GM10847 (cell line): ENCODE data around the gene SMIM22.
A peak's percentile ranks its signal among the peaks of the same experiment; 100 is the strongest.

Experiments
- POLR2A ChIP-seq: IDR thresholded peaks from 2 replicates; pipeline ENCODE4 v1.6.1; 2011; ENCODE audit not compliant: insufficient read length; ENCODE audit errors: extremely low read depth

Gene SMIM22

DNA sequence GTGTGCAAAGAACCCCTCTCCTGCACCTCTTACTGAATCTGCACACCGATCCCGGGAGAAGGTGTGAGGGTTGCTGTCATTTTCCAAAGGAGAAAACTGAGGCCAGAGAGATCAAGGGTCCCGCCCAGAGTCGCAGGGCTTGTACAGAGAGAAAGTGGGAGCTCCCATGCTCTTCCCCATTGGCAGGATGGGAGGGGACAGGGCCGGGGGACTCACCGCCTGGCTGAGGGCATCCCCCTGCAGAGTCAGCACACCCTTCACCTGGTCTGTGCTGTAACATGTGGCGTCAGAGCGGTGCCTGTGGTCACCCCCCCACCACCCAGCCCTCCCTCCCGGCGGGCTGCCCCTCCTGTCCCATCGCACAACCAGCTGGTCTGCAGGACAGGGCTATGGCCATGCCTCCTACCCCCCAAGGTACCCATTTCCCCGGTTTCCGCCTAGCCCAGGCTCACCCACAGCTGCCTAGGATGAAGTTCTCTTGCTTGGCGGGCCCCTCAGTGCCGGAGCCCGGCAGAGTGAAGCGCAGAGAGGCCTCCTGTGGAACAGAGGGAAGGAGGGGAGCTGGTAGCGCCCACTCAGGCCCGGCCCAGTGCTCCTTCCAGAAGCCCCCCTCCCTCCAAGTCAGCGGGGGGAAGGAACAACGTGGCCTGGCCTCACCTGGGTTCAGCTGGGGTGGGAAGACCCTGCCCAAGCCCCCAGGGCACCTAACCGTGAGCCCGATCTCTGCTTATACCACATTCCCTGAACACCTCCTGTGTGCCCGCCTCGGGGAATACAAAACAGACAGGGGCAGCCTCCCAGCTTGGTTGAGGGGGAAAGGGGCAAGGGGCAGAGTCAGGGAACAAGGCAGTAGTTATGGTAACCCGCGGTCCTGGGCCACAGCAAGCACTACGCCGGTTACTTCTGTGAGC lies 6.1 kb downstream of the SMIM22 start:
- TF ChIP-seq POLR2A, result no peak

GRCh38 chr16:4801962-4802658 lies 6.9 kb downstream of the SMIM22 start, which contains the start of gene ROGDI:
Gene ROGDI (minus strand): TSS chr16:4802633. CDS start chr16:4802571, 62 bp downstream.
- TF ChIP-seq POLR2A, result no peak

GRCh38 chr16:4802659-4803287 lies 7.6 kb downstream of the SMIM22 start:
- peak; percentile 6 for TF ChIP-seq POLR2A

- no peak for TF ChIP-seq POLR2A
These were observed 8.3 kb downstream of the SMIM22 start for GRCh38 chr16:4803401-4803844.

DNA sequence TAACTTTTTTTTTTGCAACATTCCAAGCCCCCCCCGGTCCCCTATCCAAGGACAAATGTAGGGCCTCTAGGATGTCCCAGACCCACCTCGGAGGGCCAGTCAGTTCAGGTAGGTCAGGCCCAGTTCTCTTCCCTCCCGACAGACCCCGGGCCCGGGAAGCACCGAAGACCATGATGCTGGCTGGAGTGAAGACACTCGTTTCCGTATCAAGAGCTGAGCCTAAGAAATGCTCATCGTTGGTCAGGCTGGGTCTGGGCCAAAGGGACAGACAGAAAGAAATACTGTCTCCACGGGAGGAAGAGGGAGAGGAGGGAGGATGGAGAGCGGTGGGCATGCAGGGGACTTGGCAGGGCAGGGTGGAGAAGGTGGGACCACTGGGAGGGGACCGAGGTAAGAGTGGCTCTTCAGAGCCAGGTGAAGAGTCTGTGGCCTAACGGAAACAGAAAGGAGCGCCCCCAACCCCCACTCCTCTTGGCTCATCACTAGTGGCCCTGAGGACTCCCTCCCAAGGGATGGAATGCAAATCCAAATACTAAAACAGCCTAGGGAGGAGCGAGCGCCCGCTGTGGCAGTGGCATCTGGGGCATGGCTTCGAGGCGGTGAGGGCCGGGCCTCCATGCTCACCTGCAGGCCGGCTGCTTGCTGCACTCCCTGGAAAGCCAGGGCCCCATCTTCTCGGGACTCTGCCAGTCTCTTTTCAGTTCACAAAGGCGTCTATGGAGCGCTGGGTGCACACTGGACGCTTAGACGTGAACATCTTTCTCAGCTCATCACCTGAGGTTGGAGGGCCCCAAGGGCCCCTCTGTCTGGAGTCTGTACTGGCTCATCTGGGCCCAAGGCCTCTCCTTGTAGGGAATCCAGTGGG lies 9.0 kb downstream of the SMIM22 start:
- TF ChIP-seq POLR2A, result no peak

GRCh38 chr16:4805231-4805630 lies 10.1 kb downstream of the SMIM22 start:
- TF ChIP-seq POLR2A, result no peak

DNA sequence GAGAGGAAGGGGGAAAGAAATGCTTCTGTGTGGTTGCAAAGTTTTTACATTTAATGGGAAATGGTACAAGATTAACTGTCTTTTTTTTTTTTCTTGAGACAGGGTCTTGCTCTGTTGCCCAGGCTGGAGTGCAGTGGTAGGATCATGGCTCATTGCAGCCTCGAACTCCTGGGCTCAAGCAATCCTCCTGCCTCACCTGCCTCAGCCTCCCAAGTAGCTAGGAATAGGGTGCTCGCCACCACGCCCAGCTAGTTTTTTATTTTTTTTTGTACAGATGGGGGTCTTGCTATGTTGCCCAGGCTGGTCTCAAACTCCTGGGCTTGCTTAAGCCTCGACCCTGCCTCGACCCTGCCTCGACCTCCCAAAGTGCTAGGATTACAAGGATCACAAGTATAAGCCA lies 11.1 kb downstream of the SMIM22 start:
- TF ChIP-seq POLR2A, result no peak

DNA sequence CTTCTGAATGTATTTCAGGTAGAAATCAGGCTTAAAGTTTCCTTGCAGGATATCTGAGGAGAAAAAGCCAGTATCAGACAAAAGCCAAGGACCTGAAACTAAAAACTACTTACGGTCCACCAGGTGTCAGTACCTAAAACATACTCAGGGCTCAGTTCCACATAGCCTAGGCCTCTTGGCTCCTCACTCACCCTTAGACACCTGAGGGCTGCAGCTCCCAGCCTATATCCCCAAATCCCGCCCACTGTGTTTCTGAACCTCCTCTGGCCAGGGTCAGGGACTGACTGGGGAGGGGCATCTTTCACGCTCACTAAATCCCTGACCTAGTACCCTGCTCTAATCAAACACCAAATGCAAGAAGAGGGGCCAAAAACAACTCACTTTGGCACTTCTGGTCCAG lies 16.1 kb downstream of the SMIM22 start:
- TF ChIP-seq POLR2A, result no peak

DNA sequence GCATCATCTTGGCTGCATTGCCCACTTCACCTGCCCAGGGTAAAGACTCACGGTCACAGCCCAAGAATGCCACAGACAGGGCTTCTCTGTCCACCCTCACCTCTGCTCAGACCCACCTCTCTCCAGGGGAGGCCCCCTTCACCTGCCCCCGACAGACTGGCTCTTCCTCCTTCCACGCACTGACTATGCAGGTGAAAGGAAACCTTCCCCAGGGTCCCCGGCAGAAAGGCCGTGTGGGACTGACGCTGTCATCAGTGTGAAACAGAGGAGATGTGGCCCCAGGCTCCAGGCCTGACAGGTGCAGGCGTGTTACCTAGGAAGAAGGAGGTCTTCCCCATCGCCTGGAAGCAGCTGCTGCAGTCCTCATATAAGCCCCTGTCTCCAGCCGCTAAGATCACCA lies 16.6 kb downstream of the SMIM22 start:
- TF ChIP-seq POLR2A, result no peak

- TF ChIP-seq POLR2A, result no peak
These were observed 18.3 kb downstream of the SMIM22 start for GRCh38 chr16:4813251-4814003.

DNA sequence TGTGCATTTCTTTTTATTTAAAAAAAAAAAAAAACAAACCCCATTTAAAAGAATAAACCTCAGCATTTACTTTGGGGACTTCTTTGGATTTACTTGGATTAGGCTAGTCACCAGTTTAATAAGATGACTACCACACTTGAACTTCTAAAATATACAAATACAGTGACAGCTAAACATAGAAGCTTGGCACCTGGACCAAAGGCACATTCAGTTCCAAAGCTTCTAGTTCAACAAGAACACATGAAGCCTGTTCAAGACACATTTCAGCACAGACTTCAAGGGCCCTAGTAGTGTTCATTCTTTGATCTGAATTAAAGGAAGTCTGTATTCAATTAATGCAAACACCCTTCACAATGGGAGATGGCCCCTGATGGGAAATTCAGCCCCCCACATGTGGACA lies 18.9 kb downstream of the SMIM22 start:
- TF ChIP-seq POLR2A, result no peak

- TF ChIP-seq POLR2A, result no peak
These were observed 19.5 kb downstream of the SMIM22 start for GRCh38 chr16:4814542-4815173.

GRCh38 chr16:4820652-4821051 lies 25.5 kb downstream of the SMIM22 start:
- TF ChIP-seq POLR2A, result no peak

GRCh38 chr16:4825196-4825595 lies 30.0 kb downstream of the SMIM22 start:
- TF ChIP-seq POLR2A, result no peak
